HS-27A (cell line): ENCODE results near the gene AMOT.

Experiments
- DNase-seq: peaks from one replicate; pipeline ENCODE4 v3.0.0-alpha.2; 2012; ENCODE audit warnings: low read depth, missing footprints

The AMOT gene

GRCh38 chrX:112735147-112735546 lies 105.5 kb downstream of the AMOT start:
- DNase-seq = no peak

- DNase-seq = no peak
These were observed 106.3 kb downstream of the AMOT start for GRCh38 chrX:112734290-112734689.

- DNase-seq = no peak
These were observed 108.8 kb downstream of the AMOT start for GRCh38 chrX:112731793-112732192.
